Esophagus muscularis mucosa (tissue), 4 donors: ENCODE results near the gene TNFAIP6. TPM values are rescaled to one million over a fixed set of nuclear protein-coding genes. Genes with fewer than 3 reads are reported as not detected.
"Not testable (repeated sequence)": the region's sequence is repeated elsewhere in the genome, so short reads cannot be mapped to it uniquely, and the experiment has no call there.

ENCODE experiments used
- DNase-seq: peaks from one replicate; pipeline ENCODE4 v3.0.0-alpha.2; 2017; ENCODE audit errors: extremely low spot score
- H3K27ac ChIP-seq, 4 donors: fragments of 200-600 bp; sonication (generic); replicated peaks in 1 of 4; 1 replicate in 3 of 4; 2 replicates in 1 of 4; pipeline ENCODE4 v1.5.1; 2016 to 2019; ENCODE audit warnings: mild to moderate bottlenecking in 1 of 4
- H3K27me3 ChIP-seq, 4 donors: fragments of 200-600 bp; sonication (generic); one replicate each; pipeline versions ENCODE4 v1.5.1 to v1.6.0; 2016 to 2019
- H3K36me3 ChIP-seq, 4 donors: fragments of 200-600 bp; sonication (generic); one replicate each; pipeline ENCODE4 v1.5.1; 2016 to 2019
- H3K4me1 ChIP-seq, 4 donors: fragments of 200-600 bp; sonication (generic); one replicate each; pipeline ENCODE4 v1.5.1; 2016 to 2019
- H3K4me3 ChIP-seq, 4 donors: fragments of 200-600 bp; sonication (generic); 1 replicate in 2 of 4; 2 replicates in 2 of 4; pipeline ENCODE4 v1.5.1; 2016 to 2019; ENCODE audit warnings: mild to moderate bottlenecking in 4 of 4, moderate library complexity in 1 of 4
- H3K9me3 ChIP-seq, 4 donors: fragments of 200-600 bp; sonication (generic); 1 replicate in 3 of 4; 2 replicates in 1 of 4; pipeline ENCODE4 v1.5.1; 2016 to 2019
- CTCF ChIP-seq, 3 experiments: fragments of 200-600 bp in 2 of 3; fragments of 450-650 bp in 1 of 3; sonication (generic) in 2 of 3; IDR thresholded peaks; one replicate each; pipeline ENCODE4 v1.5.1; 2017 to 2019; ENCODE audit warnings: antibody characterized with exemption in 3 of 3, mild to moderate bottlenecking in 2 of 3, moderate library complexity in 1 of 3
- EP300 ChIP-seq: sonication (generic); formaldehyde crosslinking; IDR thresholded peaks from one replicate; pipeline ENCODE4 v1.6.1; 2017; ENCODE audit warnings: antibody characterized with exemption
- POLR2A ChIP-seq: fragments of 450-650 bp; IDR thresholded peaks from one replicate; pipeline ENCODE4 v1.6.1; 2017; ENCODE audit warnings: antibody characterized with exemption, moderate library complexity, mild to moderate bottlenecking, low read depth
- POLR2AphosphoS5 ChIP-seq, 2 donors: sonication (generic); formaldehyde crosslinking; IDR thresholded peaks; one replicate each; pipeline ENCODE4 v1.6.1; 2017; ENCODE audit warnings: antibody characterized with exemption in 2 of 2
- WGBS: methylation state at CpG from one replicate; pipeline ENCODE4 v1.1.5; 2018; 5-methylcytosine and 5-hydroxymethylcytosine counted together
- intact Hi-C: fragments of 100-400 bp; cut with DNase I; formaldehyde crosslinking; loops from one replicate; pipeline ENCODE4 v1.15.1; 2023
- small RNA-seq, 3 donors: library from RNA; depleted of rRNA; stranded (forward); fragments of <200 nt; gene quantifications; one replicate each; pipeline ENCODE3, GENCODE V24; 2016
- total RNA-seq, 4 donors: library from RNA; depleted of rRNA; stranded (reverse); fragments of >200 nt; gene quantifications; one replicate each; pipeline versions ENCODE4 v1.1.0 to v1.2.1, GENCODE V29; 2016

The TNFAIP6 gene
- total RNA-seq, 4 donors from 2014 or later, result 3.5 to 13.3 (median 5.8) TPM

GRCh38 chr2:151417650-151418049, 60.3 kb downstream of the TNFAIP6 start:
- no peak overlapping the region for H3K4me3 ChIP-seq
- 90% methylated on average over 3 of the region's 3 CpGs for WGBS
- H3K27ac ChIP-seq, result no peak overlapping the region
- H3K36me3 ChIP-seq, result peaks cover 37 to 98% (median 86%) of the 10 kb centered on the region in 4 donors
- intact Hi-C loops, result loop anchor here (10.0 kb wide), 1 partner anchor 153 kb away; the partner anchor contains the start of gene RBM43
- DNase-seq, result no peak
- H3K4me1 ChIP-seq, result peaks cover 0 to 14% (median under 1%) of the 10 kb centered on the region in 4 donors
- no peak for TF ChIP-seq CTCF (IDR thresholded peaks at IDR 0.05)
- no peak for TF ChIP-seq POLR2A
- TF ChIP-seq POLR2AphosphoS5 (IDR thresholded peaks at IDR 0.05), result no peak
- no peak for TF ChIP-seq EP300
- H3K27me3 ChIP-seq, result no peaks in the 10 kb centered on the region
- H3K9me3 ChIP-seq, result no peaks in the 10 kb centered on the region

DNA sequence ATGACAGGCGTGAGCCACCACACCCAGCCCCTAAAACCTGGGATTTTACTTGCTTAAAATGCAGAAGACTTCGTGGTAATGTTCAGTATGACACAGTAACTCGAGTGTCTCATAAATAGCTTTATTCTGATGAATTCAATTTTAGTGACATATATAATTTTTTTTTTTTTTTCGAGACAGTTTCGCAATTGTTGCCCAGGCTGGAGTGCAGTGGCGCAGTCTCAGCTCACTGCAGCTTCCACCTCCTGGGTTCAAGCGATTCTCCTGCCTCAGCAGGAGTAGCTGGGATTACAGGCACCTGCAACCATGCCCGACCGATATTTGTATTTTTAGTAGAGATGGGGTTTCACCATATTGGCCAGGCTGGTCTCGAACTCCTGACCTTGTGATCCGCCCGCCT, 64.3 kb downstream of the TNFAIP6 start:
- H3K27ac ChIP-seq, DNase-seq, intact Hi-C loops, H3K9me3 ChIP-seq, H3K4me1 ChIP-seq, H3K27me3 ChIP-seq, H3K4me3 ChIP-seq: not testable (repeated sequence)
- H3K36me3 ChIP-seq, result peaks cover 34 to 96% (median 72%) of the 10 kb centered on the region in 4 donors
- WGBS, result 94% methylated on average over 12 of the region's 12 CpGs

- Histone ChIP-seq H3K27me3 (no peaks in the 10 kb centered on the region), H3K36me3 (peaks cover 28 to 92% (median 62%) of the 10 kb centered on the region in 4 donors), H3K27ac (no peak overlapping the region), H3K9me3 (no peaks in the 10 kb centered on the region), H3K4me1 (peaks cover 0 to 6% (median 2%) of the 10 kb centered on the region in 4 donors), H3K4me3 (no peak overlapping the region)
- 73% methylated on average over 3 of the region's 3 CpGs for WGBS
- no peak for TF ChIP-seq CTCF (IDR thresholded peaks at IDR 0.05)
- intact Hi-C loops, result no loop called here
- DNase-seq, result no peak
Observed at GRCh38 chr2:151422917-151423439, 65.6 kb downstream of the TNFAIP6 start.

GRCh38 chr2:151423760-151424159, 66.4 kb downstream of the TNFAIP6 start:
- TF ChIP-seq POLR2A, result no peak
- no peak for TF ChIP-seq EP300
- TF ChIP-seq CTCF (IDR thresholded peaks at IDR 0.05), result no peak
- TF ChIP-seq POLR2AphosphoS5 (IDR thresholded peaks at IDR 0.05), result no peak
- intact Hi-C loops, result no loop called here

More at GRCh38 chr2:151423760-151424159, 66.4 kb downstream of the TNFAIP6 start:
- H3K4me3 ChIP-seq, result no peak overlapping the region
- H3K36me3 ChIP-seq, result peaks cover 29 to 87% (median 56%) of the 10 kb centered on the region in 4 donors
- H3K27me3 ChIP-seq, result no peaks in the 10 kb centered on the region
- no peaks in the 10 kb centered on the region for H3K9me3 ChIP-seq
- H3K4me1 ChIP-seq, result peaks cover 0 to 7% (median 2%) of the 10 kb centered on the region in 4 donors
- H3K27ac ChIP-seq, result no peak overlapping the region
- 82% methylated on average over 3 of the region's 3 CpGs for WGBS
- no peak for DNase-seq

Small RNAs within 50 kb of the gene (small RNA-seq; reads per million reads assigned to genes)
- gene MIR4773-1, result 0 reads per million in 3 donors
- gene RN7SL124P, result 0 reads per million in 3 donors

Other genes with a start within 250 kb of the TNFAIP6 start
- 1 to 10 TPM; 3.3 to 8.3 (median 5.0) TPM for gene RBM43, start 95.7 kb upstream of the TNFAIP6 start, total RNA-seq
- 10 to 100 TPM in 2 of 4 donors, 1 to 10 TPM in 2; 8.3 to 12.0 (median 10.1) TPM for gene NMI, start 67.9 kb upstream of the TNFAIP6 start, total RNA-seq
- gene RIF1, start 52.3 kb downstream of the TNFAIP6 start, total RNA-seq, result 10 to 100 TPM; 25.3 to 31.0 (median 28.9) TPM